ENCODE data around the gene TUBB2A. TPM values are rescaled to one million over a fixed set of nuclear protein-coding genes. Genes with fewer than 3 reads are reported as not detected.

Gene TUBB2A
- total and polyA plus RNA-seq, 10 of the 15 experiments (the other 5 are each of a cell fraction or from before 2014, with no cell fraction given), result 2.2 to 49.5 (median 31.3) TPM

- TF ChIP-seq, protein P1, sequence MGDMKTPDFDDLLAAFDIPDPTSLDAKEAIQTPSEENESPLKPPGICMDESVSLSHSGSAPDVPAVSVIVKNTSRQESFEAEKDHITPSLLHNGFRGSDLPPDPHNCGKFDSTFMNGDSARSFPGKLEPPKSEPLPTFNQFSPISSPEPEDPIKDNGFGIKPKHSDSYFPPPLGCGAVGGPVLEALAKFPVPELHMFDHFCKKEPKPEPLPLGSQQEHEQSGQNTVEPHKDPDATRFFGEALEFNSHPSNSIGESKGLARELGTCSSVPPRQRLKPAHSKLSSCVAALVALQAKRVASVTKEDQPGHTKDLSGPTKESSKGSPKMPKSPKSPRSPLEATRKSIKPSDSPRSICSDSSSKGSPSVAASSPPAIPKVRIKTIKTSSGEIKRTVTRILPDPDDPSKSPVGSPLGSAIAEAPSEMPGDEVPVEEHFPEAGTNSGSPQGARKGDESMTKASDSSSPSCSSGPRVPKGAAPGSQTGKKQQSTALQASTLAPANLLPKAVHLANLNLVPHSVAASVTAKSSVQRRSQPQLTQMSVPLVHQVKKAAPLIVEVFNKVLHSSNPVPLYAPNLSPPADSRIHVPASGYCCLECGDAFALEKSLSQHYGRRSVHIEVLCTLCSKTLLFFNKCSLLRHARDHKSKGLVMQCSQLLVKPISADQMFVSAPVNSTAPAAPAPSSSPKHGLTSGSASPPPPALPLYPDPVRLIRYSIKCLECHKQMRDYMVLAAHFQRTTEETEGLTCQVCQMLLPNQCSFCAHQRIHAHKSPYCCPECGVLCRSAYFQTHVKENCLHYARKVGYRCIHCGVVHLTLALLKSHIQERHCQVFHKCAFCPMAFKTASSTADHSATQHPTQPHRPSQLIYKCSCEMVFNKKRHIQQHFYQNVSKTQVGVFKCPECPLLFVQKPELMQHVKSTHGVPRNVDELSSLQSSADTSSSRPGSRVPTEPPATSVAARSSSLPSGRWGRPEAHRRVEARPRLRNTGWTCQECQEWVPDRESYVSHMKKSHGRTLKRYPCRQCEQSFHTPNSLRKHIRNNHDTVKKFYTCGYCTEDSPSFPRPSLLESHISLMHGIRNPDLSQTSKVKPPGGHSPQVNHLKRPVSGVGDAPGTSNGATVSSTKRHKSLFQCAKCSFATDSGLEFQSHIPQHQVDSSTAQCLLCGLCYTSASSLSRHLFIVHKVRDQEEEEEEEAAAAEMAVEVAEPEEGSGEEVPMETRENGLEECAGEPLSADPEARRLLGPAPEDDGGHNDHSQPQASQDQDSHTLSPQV (IDR thresholded peaks at IDR 0.05), result no peak
- peak; percentile 78 for TF ChIP-seq JUNB (IDR thresholded peaks at IDR 0.05)
- no peak for TF ChIP-seq RCOR1 (conservative IDR thresholded peaks at IDR 0.05; ENCODE audit: low read depth, low read length)
- 0 out of 2 replicates have a peak, but pooled peaks have one; percentile 48 for TF ChIP-seq CREM (IDR thresholded peaks at IDR 0.05; ENCODE audit: low read depth)
- no peak for TF ChIP-seq HDAC2 (IDR thresholded peaks at IDR 0.05)
- no peak for TF ChIP-seq PML (IDR thresholded peaks at IDR 0.05; ENCODE audit: low read length)
- no peak for TF ChIP-seq HDGF (IDR thresholded peaks at IDR 0.05)
These were observed 29.6 kb upstream of the TUBB2A start (continued) for GRCh38 chr6:3186974-3187382.

DNA sequence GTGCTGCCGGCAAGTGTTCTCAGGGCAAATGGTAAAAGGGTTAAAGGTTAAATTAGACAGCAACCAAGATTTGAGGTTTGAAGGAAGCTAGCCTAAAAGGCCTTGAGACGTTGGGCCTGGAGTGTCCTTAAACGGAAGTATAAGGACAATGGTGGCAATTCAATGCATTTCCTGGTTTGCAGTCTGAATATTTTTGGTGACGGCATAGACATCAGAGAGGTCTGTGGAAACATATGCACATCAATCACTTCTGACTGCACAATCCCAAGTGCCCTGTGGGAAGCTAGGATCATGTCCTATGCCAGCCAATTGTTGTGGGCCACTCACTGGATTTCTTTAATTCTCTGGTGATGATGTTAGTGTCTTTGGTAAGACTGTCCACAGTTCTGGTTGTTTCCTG, 25.7 kb upstream of the TUBB2A start:
- no peaks in the 10 kb centered on the region for H4K20me1 ChIP-seq (ENCODE audit: control insufficient read depth, insufficient read depth)
- ChIA-PET RAD21 (ENCODE audit: unreplicated experiment) (no interaction called here), SMC1A (ENCODE audit: uncharacterized antibody, unreplicated experiment) (interaction anchor here (0.7 kb wide), 1 partner anchor 198 kb away, joined by 5 read pairs; no protein-coding TSS in a partner anchor), POLR2A (no interaction called here), CTCF (no interaction called here)
- no peaks in the 10 kb centered on the region; a peak in 1 of 4 replicates for H3K27me3 ChIP-seq (replicated peaks in 1 of 2; ENCODE audit: control insufficient read depth in 2 of 2, insufficient read depth in 2 of 2, low read length in 1 of 2)
- no peak overlapping the region for H3K9ac ChIP-seq (ENCODE audit: control insufficient read depth, insufficient read depth, low read length)
- BruUV-seq (replicated peaks), result no TSS peak
- no peaks in the 10 kb centered on the region for H3K79me2 ChIP-seq (ENCODE audit: control insufficient read depth, insufficient read depth, low read length)
- peaks cover 15% of the 10 kb centered on the region for H3K4me1 ChIP-seq (ENCODE audit: control insufficient read depth, insufficient read depth, low read length)
- no peak overlapping the region for H3K27ac ChIP-seq (ENCODE audit: control insufficient read depth, insufficient read depth)
- FAIRE-seq (no peak), DNase-seq (ENCODE audit: low read depth, low spot score) (no peak), ATAC-seq (no peak)
- in situ Hi-C loops (cut with MboI), result no loop called here
- WGBS (ENCODE audit: insufficient coverage, insufficient replicate concordance, low lambda C conversion rate, missing lambda C conversion rate), result 58% methylated on average over 4 of the region's 4 CpGs
- H3K36me3 ChIP-seq (ENCODE audit: control insufficient read depth in 2 of 2, insufficient read depth in 2 of 2, low read length in 1 of 2), result no peaks in the 10 kb centered on the region
- H3K4me2 ChIP-seq (ENCODE audit: control insufficient read depth, insufficient read depth), result no peak overlapping the region
- H2AFZ ChIP-seq (ENCODE audit: control insufficient read depth, low read depth, low read length), result no peak overlapping the region
- H3K4me3 ChIP-seq, result no peak overlapping the region
- H3K9me3 ChIP-seq (replicated peaks; ENCODE audit: control insufficient read depth, insufficient read depth, low read length), result no peaks in the 10 kb centered on the region
- intact Hi-C loops (cut with micrococcal nuclease; ENCODE audit: unreplicated experiment), result no loop called here
- TF ChIP-seq FOS (IDR thresholded peaks at IDR 0.05; ENCODE audit: borderline replicate concordance, extremely low read depth, insufficient read length) (no peak), MEF2A (IDR thresholded peaks at IDR 0.05; ENCODE audit: insufficient read depth, low read depth, low read length) (no peak), BRCA1 (IDR thresholded peaks at IDR 0.05; ENCODE audit: low read depth, low read length) (no peak), STAT1 (conservative IDR thresholded peaks at IDR 0.05) (no peak), MEF2B (IDR thresholded peaks at IDR 0.05; ENCODE audit: partially characterized antibody, poor library complexity, severe bottlenecking) (no peak), POLR2AphosphoS5 (IDR thresholded peaks at IDR 0.05; ENCODE audit: low read length) (no peak), IKZF2 (IDR thresholded peaks at IDR 0.05) (no peak), EGR1 (IDR thresholded peaks at IDR 0.05; ENCODE audit: borderline replicate concordance in 1 of 2, low read depth in 2 of 2, low read length in 2 of 2) (no peak), YY1 (IDR thresholded peaks at IDR 0.05; ENCODE audit: low read depth, low read length) (no peak), EP300 (IDR thresholded peaks at IDR 0.05; ENCODE audit: borderline replicate concordance in 1 of 2, control insufficient read depth in 1 of 2, low read depth in 2 of 2, low read length in 2 of 2) (no peak), NR2C1 (IDR thresholded peaks at IDR 0.05) (no peak), RCOR1 (conservative IDR thresholded peaks at IDR 0.05; ENCODE audit: low read depth, low read length) (no peak)

Data from GM12878 (cell line).